DND-41 (cell line): ENCODE results near the gene CARD11.

Experiments
- CTCF ChIP-seq: IDR thresholded peaks from 2 replicates; pipeline ENCODE4 v1.5.1; 2012; ENCODE audit warnings: borderline replicate concordance, low read length, moderate library complexity, mild to moderate bottlenecking; ENCODE audit not compliant: poor library complexity, severe bottlenecking; ENCODE audit errors: extremely low read depth
- EZH2 ChIP-seq: IDR thresholded peaks from 3 replicates; pipeline ENCODE4 v1.6.1; 2012; ENCODE audit warnings: borderline replicate concordance, low read depth, mild to moderate bottlenecking, moderate library complexity, low read length, inconsistent platforms; ENCODE audit not compliant: severe bottlenecking

GRCh38 chr7:3003936-3004335 lies 39.7 kb downstream of the CARD11 start:
- TF ChIP-seq CTCF = no peak
- TF ChIP-seq EZH2 = no peak
